GM12892 (cell line): Measurements from ENCODE around the gene CHSY3.

Experiments used
- POLR2A ChIP-seq: IDR thresholded peaks from 2 replicates; pipeline ENCODE4 v1.6.1; 2011; ENCODE audit warnings: low read depth, low read length, control low read depth
- POLR2AphosphoS5 ChIP-seq: IDR thresholded peaks from 2 replicates; pipeline ENCODE4 v1.6.1; 2011; ENCODE audit warnings: low read depth, low read length, control low read depth

GRCh38 chr5:130043834-130044233 is 139.6 kb downstream of the CHSY3 start:
- TF ChIP-seq POLR2A (no peak), POLR2AphosphoS5 (no peak)
